ENCODE data around the gene CNTFR. TPM values are rescaled to one million over a fixed set of nuclear protein-coding genes. Genes with fewer than 3 reads are reported as not detected.

Gene CNTFR
- total RNA-seq, 1 donor from 2014 or later: 8.6 TPM

DNA sequence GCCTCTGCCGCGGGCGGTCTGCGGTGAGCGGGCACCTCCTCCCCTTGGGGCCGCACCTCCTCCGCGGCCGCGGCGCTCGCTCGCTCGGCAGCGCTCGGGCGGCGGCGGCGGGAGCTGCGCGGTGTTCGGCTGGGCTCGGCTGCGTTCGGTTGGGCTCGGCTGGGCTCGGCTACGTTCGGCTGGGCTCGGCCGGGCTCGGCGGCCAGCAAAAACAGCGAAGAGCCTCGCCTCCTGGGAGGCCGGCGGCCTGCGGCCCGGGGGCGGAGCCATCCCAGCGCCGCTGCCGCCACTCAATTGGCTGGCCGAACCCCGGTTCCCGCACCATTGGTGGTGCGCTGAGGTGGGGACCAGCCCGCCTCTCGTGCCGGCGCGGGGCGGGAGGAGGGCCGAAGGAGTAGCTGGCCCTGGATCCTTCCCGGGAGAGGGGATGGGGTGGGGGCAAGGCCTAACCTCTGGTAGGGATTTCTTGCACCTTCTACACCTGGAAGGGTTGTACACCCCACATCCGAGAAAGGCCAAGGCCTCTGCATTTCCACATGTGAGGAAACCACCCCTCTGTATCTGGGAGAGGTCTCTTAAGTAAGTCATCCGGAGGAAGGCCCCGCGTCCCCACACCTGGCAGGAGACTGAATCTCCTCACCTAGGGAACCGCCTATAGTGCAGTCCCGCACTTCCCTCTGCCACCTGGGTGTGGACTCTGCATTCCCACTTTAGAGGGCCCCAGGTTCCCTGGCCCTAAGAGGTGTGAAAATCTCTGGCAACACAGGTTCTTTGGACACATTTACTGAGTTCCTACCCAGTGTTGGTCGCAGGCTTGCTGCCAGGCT is 66.3 kb downstream of the CNTFR start, which contains the start of gene ENHO:
Gene ENHO (minus strand): TSS at position 20 of the 827 bp plus-strand sequence. CDS start 1,295 bp downstream, outside the sequence.
- H3K36me3 Mint-ChIP-seq: peaks cover 3% of the 10 kb centered on the region
- H3K27me3 Mint-ChIP-seq (ENCODE audit: insufficient read depth, low read depth): peaks cover 9% of the 10 kb centered on the region
- H3K4me2 ChIP-seq: peak within 1 kb of the TSS; percentile 100
- no peaks in the 10 kb centered on the region for H3K79me2 ChIP-seq (ENCODE audit: low read depth)
- peak within 1 kb of the TSS; percentile 100 for H2AFZ ChIP-seq (replicated peaks)
- H3K27ac ChIP-seq: no peak within 1 kb of the TSS
- H3K9me3 Mint-ChIP-seq: no peaks in the 10 kb centered on the region
- peak within 1 kb of the TSS; percentile 90 for H3K9ac ChIP-seq
- peak within 1 kb of the TSS; percentile 99 for H3K4me3 ChIP-seq
- peak within 1 kb of the TSS; percentile 44 for H3K27ac Mint-ChIP-seq
- H3K4me1 Mint-ChIP-seq: peaks cover 21% of the 10 kb centered on the region
- H3K27me3 ChIP-seq: peaks cover 39% of the 10 kb centered on the region
- peak; percentile 98 for DNase-seq (ENCODE audit: low spot score)
- H3F3A ChIP-seq (ENCODE audit: low read depth): peaks cover 6% of the 10 kb centered on the region
- H3K4me1 ChIP-seq: peaks cover 13% of the 10 kb centered on the region
- no peaks in the 10 kb centered on the region for H3K36me3 ChIP-seq
- no peaks in the 10 kb centered on the region for H4K20me1 ChIP-seq (ENCODE audit: low read depth)
- H3K9me3 ChIP-seq (ENCODE audit: low read depth): no peaks in the 10 kb centered on the region
- peak within 1 kb of the TSS; percentile 87 for H3K4me3 Mint-ChIP-seq
- TF ChIP-seq EZH2 (IDR thresholded peaks at IDR 0.05): no peak
- TF ChIP-seq EZH2phosphoT487 (IDR thresholded peaks at IDR 0.05): no peak
- TF ChIP-seq, protein P1, sequence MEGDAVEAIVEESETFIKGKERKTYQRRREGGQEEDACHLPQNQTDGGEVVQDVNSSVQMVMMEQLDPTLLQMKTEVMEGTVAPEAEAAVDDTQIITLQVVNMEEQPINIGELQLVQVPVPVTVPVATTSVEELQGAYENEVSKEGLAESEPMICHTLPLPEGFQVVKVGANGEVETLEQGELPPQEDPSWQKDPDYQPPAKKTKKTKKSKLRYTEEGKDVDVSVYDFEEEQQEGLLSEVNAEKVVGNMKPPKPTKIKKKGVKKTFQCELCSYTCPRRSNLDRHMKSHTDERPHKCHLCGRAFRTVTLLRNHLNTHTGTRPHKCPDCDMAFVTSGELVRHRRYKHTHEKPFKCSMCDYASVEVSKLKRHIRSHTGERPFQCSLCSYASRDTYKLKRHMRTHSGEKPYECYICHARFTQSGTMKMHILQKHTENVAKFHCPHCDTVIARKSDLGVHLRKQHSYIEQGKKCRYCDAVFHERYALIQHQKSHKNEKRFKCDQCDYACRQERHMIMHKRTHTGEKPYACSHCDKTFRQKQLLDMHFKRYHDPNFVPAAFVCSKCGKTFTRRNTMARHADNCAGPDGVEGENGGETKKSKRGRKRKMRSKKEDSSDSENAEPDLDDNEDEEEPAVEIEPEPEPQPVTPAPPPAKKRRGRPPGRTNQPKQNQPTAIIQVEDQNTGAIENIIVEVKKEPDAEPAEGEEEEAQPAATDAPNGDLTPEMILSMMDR (IDR thresholded peaks at IDR 0.05): no peak

DNA sequence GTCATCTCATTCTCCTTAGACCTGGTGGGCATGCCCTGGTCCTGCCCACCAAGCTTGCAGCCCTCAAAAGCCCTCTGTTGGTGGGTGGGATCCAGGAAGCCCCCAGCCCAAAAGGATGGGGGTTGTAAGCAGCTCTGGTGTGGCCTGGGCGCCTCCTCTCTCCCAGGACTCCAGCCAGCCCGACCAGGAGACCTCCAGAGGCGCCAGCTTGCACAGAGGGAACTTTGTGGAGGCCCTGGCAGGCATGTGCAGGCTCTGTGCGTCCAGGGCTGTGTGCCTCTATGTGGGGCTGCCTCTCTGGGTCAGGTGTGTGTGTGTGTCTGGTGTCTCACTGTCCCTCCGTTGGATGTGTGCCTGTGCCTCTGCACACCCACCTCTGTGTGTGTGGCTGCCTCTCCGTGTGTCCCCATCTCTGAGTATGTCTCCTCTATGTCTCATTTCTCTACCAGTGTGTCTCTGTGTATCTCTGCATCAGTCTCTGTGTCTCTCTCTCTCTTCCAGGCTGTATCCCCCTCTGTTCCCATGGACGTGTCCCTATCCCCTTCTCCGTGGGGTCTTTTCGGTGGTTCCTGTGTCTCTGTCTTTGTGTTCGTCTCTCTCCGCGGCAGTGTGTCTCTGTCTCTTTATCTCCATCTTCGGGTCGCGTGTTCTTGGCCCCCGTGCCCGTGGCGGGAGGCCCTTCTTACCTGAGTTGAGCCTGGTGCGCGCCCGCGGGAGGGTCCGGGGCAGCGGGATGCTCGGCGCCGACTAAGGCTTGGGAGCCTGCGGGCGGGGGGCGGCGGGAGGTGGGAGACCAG is 67.2 kb downstream of the CNTFR start:
- Histone ChIP-seq H3K27ac (no peak overlapping the region), H4K20me1 (ENCODE audit: low read depth) (no peaks in the 10 kb centered on the region), H3K36me3 (no peaks in the 10 kb centered on the region), H3K9me3 (ENCODE audit: low read depth) (no peaks in the 10 kb centered on the region), H3K4me2 (peak overlapping the region; percentile 100), H3K4me1 (peaks cover 13% of the 10 kb centered on the region), H2AFZ (replicated peaks) (peak overlapping the region; percentile 100), H3K4me3 (peak overlapping the region; percentile 99), H3K79me2 (ENCODE audit: low read depth) (no peaks in the 10 kb centered on the region), H3F3A (ENCODE audit: low read depth) (peaks cover 6% of the 10 kb centered on the region), H3K27me3 (peaks cover 39% of the 10 kb centered on the region), H3K9ac (peak overlapping the region; percentile 90)
- Mint-ChIP-seq H3K4me3 (peak overlapping the region; percentile 87), H3K27ac (peak overlapping the region; percentile 44), H3K4me1 (peaks cover 22% of the 10 kb centered on the region), H3K36me3 (peaks cover 3% of the 10 kb centered on the region), H3K9me3 (no peaks in the 10 kb centered on the region), H3K27me3 (ENCODE audit: insufficient read depth, low read depth) (peaks cover 8% of the 10 kb centered on the region)
- peak; percentile 19 for DNase-seq (ENCODE audit: low spot score)
- no peak for TF ChIP-seq EZH2phosphoT487 (IDR thresholded peaks at IDR 0.05)
- TF ChIP-seq EZH2 (IDR thresholded peaks at IDR 0.05): peak; percentile 46

DNA sequence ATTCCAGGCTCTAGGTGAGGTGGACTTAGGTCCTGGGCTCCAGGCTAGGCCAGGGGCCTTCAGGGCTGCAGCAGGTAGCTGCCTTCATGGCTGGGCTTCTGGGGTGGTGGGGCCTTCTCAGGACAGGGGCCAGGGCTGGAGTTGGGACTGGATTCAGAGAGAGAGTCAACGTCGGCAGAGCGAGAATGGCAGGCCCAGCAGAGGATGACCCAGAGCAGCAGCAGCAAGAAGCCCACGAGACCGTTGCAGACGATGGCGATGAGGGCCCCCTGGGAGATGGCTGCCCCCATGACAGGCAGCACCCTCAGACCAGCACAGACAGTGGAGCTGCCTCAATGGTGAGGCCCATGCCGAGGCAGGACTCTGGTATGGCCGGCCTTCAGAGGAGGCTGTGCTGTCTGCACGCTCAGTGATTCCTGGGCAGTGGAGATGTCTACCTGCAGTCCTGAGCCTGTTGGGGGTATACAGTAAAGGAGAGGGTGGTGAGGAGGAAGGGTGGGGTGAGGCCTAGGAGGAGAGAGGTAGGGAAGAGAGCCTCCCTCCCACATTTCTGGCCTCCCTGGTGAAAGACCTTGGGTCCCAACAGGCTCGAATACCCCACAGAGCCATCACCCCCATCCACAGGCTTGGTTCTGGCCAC is 68.0 kb downstream of the CNTFR start:
- peaks cover 13% of the 10 kb centered on the region for H3K4me1 ChIP-seq
- H4K20me1 ChIP-seq (ENCODE audit: low read depth): no peaks in the 10 kb centered on the region
- H2AFZ ChIP-seq (replicated peaks): no peak overlapping the region
- no peak overlapping the region for H3K9ac ChIP-seq
- H3K27ac ChIP-seq: no peak overlapping the region
- H3K27me3 ChIP-seq: peaks cover 39% of the 10 kb centered on the region
- H3K4me2 ChIP-seq: peak overlapping the region; percentile 100
- Mint-ChIP-seq H3K36me3 (peaks cover 3% of the 10 kb centered on the region), H3K27ac (no peak overlapping the region), H3K4me3 (peak overlapping the region; percentile 55), H3K4me1 (peaks cover 22% of the 10 kb centered on the region), H3K9me3 (no peaks in the 10 kb centered on the region), H3K27me3 (ENCODE audit: insufficient read depth, low read depth) (peaks cover 6% of the 10 kb centered on the region)
- no peaks in the 10 kb centered on the region for H3K36me3 ChIP-seq
- H3K4me3 ChIP-seq: peak overlapping the region; percentile 99
- H3K9me3 ChIP-seq (ENCODE audit: low read depth): no peaks in the 10 kb centered on the region
- no peak for DNase-seq (ENCODE audit: low spot score)
- TF ChIP-seq EZH2 (IDR thresholded peaks at IDR 0.05): no peak
- peaks cover 6% of the 10 kb centered on the region for H3F3A ChIP-seq (ENCODE audit: low read depth)
- no peaks in the 10 kb centered on the region for H3K79me2 ChIP-seq (ENCODE audit: low read depth)

Data from neural progenitor cell (in vitro differentiated cells).